B cell (primary cell): ENCODE data around the gene GRIP1. TPM values are rescaled to one million over a fixed set of nuclear protein-coding genes. Genes with fewer than 3 reads are reported as not detected.

ENCODE experiments used
- ATAC-seq: fragments of 200-7000 bp; cut with Tn5 transposase; one replicate; pipeline ENCODE4 v1.10.0; 2021; ENCODE audit warnings: low read depth, mild to moderate bottlenecking, moderate number of reproducible peaks, moderate library complexity
- CTCF ChIA-PET: fragments of 350-600 bp; sonication (Branson Sonifier 250); formaldehyde crosslinking; loops from one replicate; lab custom pipeline; 2021; ENCODE audit warnings: antibody characterized with exemption, inconsistent platforms; lab: Charles Lee
- POLR2A ChIA-PET: fragments of 350-600 bp; sonication (Branson Sonifier 250); formaldehyde crosslinking; loops from one replicate; lab custom pipeline; 2021; ENCODE audit warnings: antibody characterized with exemption; lab: Charles Lee
- DNase-seq: peaks from one replicate; pipeline ENCODE4 v3.0.0; 2013
- H2AFZ ChIP-seq: 2 replicates; pipeline ENCODE4 v1.6.1; 2012; ENCODE audit warnings: mild to moderate bottlenecking, low read depth, low read length; ENCODE audit not compliant: insufficient read depth, poor library complexity, severe bottlenecking
- H3K27ac ChIP-seq, 2 donors: 1 replicate in 1 of 2; 2 replicates in 1 of 2; pipeline ENCODE4 v1.5.1; 2012 to 2013; ENCODE audit warnings: low read length in 2 of 2, mild to moderate bottlenecking in 2 of 2, moderate library complexity in 1 of 2
- H3K27me3 ChIP-seq, 4 experiments: fragments of 200-600 bp in 1 of 4; sonication (generic) in 1 of 4; replicated peaks in 1 of 4; 1 replicate in 2 of 4; 2 replicates in 2 of 4; pipeline versions ENCODE4 v1.6.1 to v1.7.0; 2013 to 2016; ENCODE audit warnings: low read length in 3 of 4, mild to moderate bottlenecking in 2 of 4, mixed read lengths in 1 of 4, moderate library complexity in 1 of 4; ENCODE audit not compliant: insufficient read depth in 4 of 4, control insufficient read depth in 3 of 4; ENCODE audit errors: control extremely low read depth in 1 of 4
- H3K36me3 ChIP-seq, 2 experiments: replicated peaks in 1 of 2; 1 replicate in 1 of 2; 2 replicates in 1 of 2; pipeline versions ENCODE4 v1.6.1 to v1.7.1; 2013; ENCODE audit warnings: low read length in 1 of 2; ENCODE audit not compliant: insufficient read depth in 2 of 2, control insufficient read depth in 1 of 2; ENCODE audit errors: control extremely low read depth in 1 of 2, extremely low read depth in 1 of 2
- H3K4me1 ChIP-seq, 2 donors: fragments of 200-600 bp in 1 of 2; sonication (generic) in 1 of 2; 1 replicate in 1 of 2; 2 replicates in 1 of 2; pipeline versions ENCODE4 v1.5.1 to v1.6.1; 2013 to 2017; ENCODE audit warnings: low read length in 2 of 2; ENCODE audit not compliant: control insufficient read depth in 2 of 2, insufficient read depth in 2 of 2
- H3K4me2 ChIP-seq: replicated peaks from 2 replicates; pipeline ENCODE3; 2012; ENCODE audit warnings: mild to moderate bottlenecking, low read depth, low read length; ENCODE audit not compliant: poor library complexity, severe bottlenecking
- H3K4me3 ChIP-seq, 5 experiments: fragments of 200-600 bp in 1 of 5; sonication (generic) in 1 of 5; 1 replicate in 3 of 5; 2 replicates in 2 of 5; pipeline versions ENCODE4 v1.5.1 to v1.7.0; 2011 to 2016; ENCODE audit warnings: low read length in 4 of 5, mild to moderate bottlenecking in 4 of 5, low read depth in 2 of 5, control low read depth in 1 of 5, moderate library complexity in 1 of 5; ENCODE audit not compliant: insufficient read depth in 1 of 5; ENCODE audit errors: control extremely low read depth in 1 of 5, extremely low read depth in 1 of 5
- H3K79me2 ChIP-seq: fragments of 200-600 bp; sonication (generic); one replicate; pipeline ENCODE4 v1.6.0; 2016; ENCODE audit warnings: low read length; ENCODE audit not compliant: control insufficient read depth, insufficient read depth
- H3K9ac ChIP-seq: fragments of 200-600 bp; sonication (generic); 2 replicates; pipeline ENCODE4 v1.6.1; 2017; ENCODE audit warnings: mild to moderate bottlenecking, low read length, moderate library complexity
- H3K9me3 ChIP-seq, 3 donors: one replicate each; pipeline versions ENCODE4 v1.6.1 to v1.7.1; 2013; ENCODE audit warnings: low read length in 2 of 3; ENCODE audit not compliant: control insufficient read depth in 2 of 3, insufficient read depth in 1 of 3; ENCODE audit errors: control extremely low read depth in 1 of 3
- H4K20me1 ChIP-seq: 2 replicates; pipeline ENCODE4 v1.6.0; 2012; ENCODE audit warnings: mild to moderate bottlenecking, low read length; ENCODE audit not compliant: insufficient read depth, control insufficient read depth, poor library complexity, severe bottlenecking
- H3K27ac Mint-ChIP-seq: one replicate; pipeline ENCODE4 v1.8.0; 2021; ENCODE audit warnings: mixed read lengths
- H3K27me3 Mint-ChIP-seq: one replicate; pipeline ENCODE4 v1.8.0; 2021; ENCODE audit warnings: mixed read lengths
- H3K4me1 Mint-ChIP-seq: one replicate; pipeline ENCODE4 v1.8.0; 2021; ENCODE audit warnings: mixed read lengths
- H3K4me3 Mint-ChIP-seq: one replicate; pipeline ENCODE4 v1.8.0; 2021; ENCODE audit warnings: mixed read lengths
- H3K9me3 Mint-ChIP-seq: one replicate; pipeline ENCODE4 v1.8.0; 2022; ENCODE audit warnings: mixed read lengths; ENCODE audit not compliant: insufficient read depth
- CTCF ChIP-seq: fragments of 200-600 bp; IDR thresholded peaks from one replicate; pipeline ENCODE4 v1.8.0; 2022; ENCODE audit warnings: antibody characterized with exemption, mild to moderate bottlenecking
- EZH2 ChIP-seq: IDR thresholded peaks from 2 replicates; pipeline ENCODE4 v1.6.1; 2012; ENCODE audit warnings: borderline replicate concordance, low read depth, mild to moderate bottlenecking, moderate library complexity, low read length; ENCODE audit not compliant: insufficient read depth, poor library complexity, severe bottlenecking
- WGBS: methylation state at CpG from one replicate; pipeline ENCODE4 v1.1.5; 2013; ENCODE audit warnings: missing lambda C conversion rate; ENCODE audit not compliant: insufficient coverage; 5-methylcytosine and 5-hydroxymethylcytosine counted together
- intact Hi-C: fragments of 100-400 bp; cut with micrococcal nuclease; formaldehyde crosslinking; loops from one replicate; pipeline ENCODE4 v1.10.0; 2022
- polyA plus RNA-seq: library from polyadenylated mRNA; depleted of rRNA; stranded (reverse); fragments of >200 nt; gene quantifications from 2 replicates; pipeline ENCODE4 v1.2.3, GENCODE V29; 2012
- total RNA-seq, 2 donors: library from RNA; stranded (reverse); fragments of 120-200 nt in 1 of 2; gene quantifications; 1 replicate in 1 of 2; 2 replicates in 1 of 2; pipeline versions ENCODE4 v1.2.3 to v1.2.4, GENCODE V29; 2013 to 2022

The GRIP1 gene
- total and polyA plus RNA-seq, 2 donors (not counting 1 experiment from before 2014, with no cell fraction given), result 0.22 TPM; not detected in 1

GRCh38 chr12:66648033-66648735 lies 30.7 kb downstream of the GRIP1 start:
- Histone ChIP-seq H3K9ac (no peak overlapping the region), H3K27ac (no peak overlapping the region), H3K9me3 (no peaks in the 10 kb centered on the region), H2AFZ (no peak overlapping the region), H3K27me3 (no peaks in the 10 kb centered on the region), H4K20me1 (no peaks in the 10 kb centered on the region), H3K36me3 (no peaks in the 10 kb centered on the region), H3K4me1 (no peaks in the 10 kb centered on the region), H3K4me3 (no peak overlapping the region), H3K4me2 (no peak overlapping the region), H3K79me2 (no peaks in the 10 kb centered on the region)
- CTCF ChIA-PET, result no interaction called here
- 100% methylated on average over 3 of the region's 10 CpGs for WGBS
- Mint-ChIP-seq H3K4me1 (no peaks in the 10 kb centered on the region), H3K4me3 (no peak overlapping the region), H3K27ac (no peak overlapping the region), H3K9me3 (no peaks in the 10 kb centered on the region), H3K27me3 (no peaks in the 10 kb centered on the region)
- TF ChIP-seq CTCF (no peak), EZH2 (no peak)
- POLR2A ChIA-PET, result no interaction called here
- DNase-seq (no peak), ATAC-seq (no peak)
- intact Hi-C loops, result no loop called here

GRCh38 chr12:66647034-66647691 lies 31.7 kb downstream of the GRIP1 start:
- no peak for TF ChIP-seq CTCF
- no peak for TF ChIP-seq EZH2
- H3K4me2 ChIP-seq, result no peak overlapping the region

More at GRCh38 chr12:66647034-66647691, 31.7 kb downstream of the GRIP1 start:
- POLR2A ChIA-PET, result no interaction called here
- no peaks in the 10 kb centered on the region for H3K9me3 Mint-ChIP-seq
- Histone ChIP-seq H3K4me1 (no peaks in the 10 kb centered on the region), H3K4me3 (no peak overlapping the region), H3K27ac (no peak overlapping the region), H3K27me3 (no peaks in the 10 kb centered on the region), H4K20me1 (no peaks in the 10 kb centered on the region), H3K9me3 (no peaks in the 10 kb centered on the region), H3K36me3 (no peaks in the 10 kb centered on the region), H2AFZ (no peak overlapping the region), H3K79me2 (no peaks in the 10 kb centered on the region), H3K9ac (no peak overlapping the region)
- H3K27me3 Mint-ChIP-seq, result no peaks in the 10 kb centered on the region
- no peak overlapping the region for H3K4me3 Mint-ChIP-seq
- ATAC-seq (no peak), DNase-seq (no peak)
- no peak overlapping the region for H3K27ac Mint-ChIP-seq
- 100% methylated on average over 1 of the region's 5 CpGs for WGBS
- CTCF ChIA-PET, result no interaction called here
- H3K4me1 Mint-ChIP-seq, result no peaks in the 10 kb centered on the region
- intact Hi-C loops, result no loop called here
